Measurements from ENCODE around the gene HES4.

Gene HES4

GRCh38 chr1:1038694-1039093 lies 38.8 kb upstream of the HES4 start:
- ChIA-PET CTCF (no interaction called here), POLR2A (interaction anchor here (1.0 to 1.1 kb wide), 2 partner anchors 21 to 39 kb away, joined by 3 to 7 read pairs; partner anchors contain the start of gene HES4)
- no peaks in the 10 kb centered on the region for H3K9me3 ChIP-seq (ENCODE audit: control insufficient read depth, insufficient read depth, low read depth, low read length)
- H3K4me3 ChIP-seq (ENCODE audit: low read depth, low read length) = no peak overlapping the region
- peaks cover 0 to 42% of the 10 kb centered on the region in 2 experiments; a peak in 1 of 3 replicates for H3K36me3 ChIP-seq (ENCODE audit: control insufficient read depth in 2 of 2, insufficient read depth in 1 of 2, low read length in 2 of 2)
- H3K4me1 ChIP-seq (ENCODE audit: control insufficient read depth, insufficient read depth, low read length) = no peaks in the 10 kb centered on the region
- peak; percentile 73 for TF ChIP-seq PRDM10 (tag by site-specific recombination; IDR thresholded peaks at IDR 0.05)
- TF ChIP-seq ZSCAN16 (tag by site-specific recombination; IDR thresholded peaks at IDR 0.05) = no peak
- no peak overlapping the region for H3K27ac ChIP-seq (ENCODE audit: extremely low read depth, low read depth, low read length)

DNA sequence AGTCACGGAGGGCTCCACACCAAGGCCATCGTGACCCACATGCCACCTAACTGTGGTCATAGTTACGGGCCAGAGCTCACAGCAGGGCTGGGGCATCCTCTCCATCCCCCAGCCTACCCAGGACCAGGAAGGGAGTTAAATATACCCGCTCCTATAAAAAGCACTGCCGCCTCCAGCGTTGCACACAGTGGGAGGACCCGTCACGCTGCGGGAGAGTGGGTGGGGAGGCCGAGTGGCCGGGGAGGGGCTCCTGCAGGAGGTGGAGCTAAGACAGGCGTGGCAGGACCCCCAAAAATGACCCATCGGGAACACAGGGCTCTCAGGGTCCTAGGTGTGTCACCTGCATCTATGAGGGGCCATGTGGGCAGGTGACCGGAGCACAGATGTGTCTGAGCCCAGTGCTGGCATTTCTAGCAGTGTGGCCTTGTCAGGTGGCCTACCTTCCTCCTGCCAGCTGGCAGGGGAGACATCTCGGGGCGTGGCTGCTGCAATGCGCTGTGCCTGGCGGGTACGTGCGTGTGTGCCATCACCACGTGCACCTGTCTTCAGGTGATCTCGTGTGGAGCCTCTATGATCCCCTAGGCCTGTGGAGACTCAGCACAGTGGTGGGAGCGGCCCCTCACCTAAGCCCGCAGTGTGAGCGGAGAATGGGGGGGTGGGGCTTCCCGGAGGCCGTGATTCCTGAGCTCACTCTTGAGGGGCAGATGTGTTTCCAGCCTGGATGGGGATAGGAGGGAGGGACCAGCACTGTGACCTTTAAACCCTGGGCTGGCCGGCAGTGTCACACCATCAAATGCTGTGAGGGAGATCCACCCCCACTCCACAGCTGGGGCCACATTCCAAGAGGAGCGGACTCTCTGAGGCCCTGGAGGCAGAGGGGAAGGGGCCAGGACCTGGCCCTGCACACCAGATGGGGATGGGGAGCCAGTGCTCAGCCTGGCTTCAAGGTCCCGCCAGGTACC lies 37.8 kb upstream of the HES4 start:
- Histone ChIP-seq H3K4me1 (ENCODE audit: control insufficient read depth, insufficient read depth, low read length) (no peaks in the 10 kb centered on the region), H3K4me3 (ENCODE audit: low read depth, low read length) (no peak overlapping the region), H3K36me3 (ENCODE audit: control insufficient read depth in 2 of 2, insufficient read depth in 1 of 2, low read length in 2 of 2) (peaks cover 0 to 32% of the 10 kb centered on the region in 2 experiments; a peak in 1 of 3 replicates), H3K27ac (ENCODE audit: extremely low read depth, low read depth, low read length) (no peak overlapping the region), H3K9me3 (ENCODE audit: control insufficient read depth, insufficient read depth, low read depth, low read length) (no peaks in the 10 kb centered on the region)
- CTCF ChIA-PET = interaction anchor here (0.5 to 0.9 kb wide), 3 partner anchors 26 to 1026 kb away, joined by 3 to 4 read pairs (median 3); no protein-coding TSS in a partner anchor
- POLR2A ChIA-PET = interaction anchor here (0.6 kb wide), 1 partner anchor 36 kb away, joined by 3 read pairs; no protein-coding TSS in a partner anchor
- TF ChIP-seq ZNF473 (tag by site-specific recombination; IDR thresholded peaks at IDR 0.05) = no peak
- peak; percentile 36; the same call in 1 of the 2 replicates for TF ChIP-seq ZFHX2 (tag by site-specific recombination; conservative IDR thresholded peaks at IDR 0.05)

DNA sequence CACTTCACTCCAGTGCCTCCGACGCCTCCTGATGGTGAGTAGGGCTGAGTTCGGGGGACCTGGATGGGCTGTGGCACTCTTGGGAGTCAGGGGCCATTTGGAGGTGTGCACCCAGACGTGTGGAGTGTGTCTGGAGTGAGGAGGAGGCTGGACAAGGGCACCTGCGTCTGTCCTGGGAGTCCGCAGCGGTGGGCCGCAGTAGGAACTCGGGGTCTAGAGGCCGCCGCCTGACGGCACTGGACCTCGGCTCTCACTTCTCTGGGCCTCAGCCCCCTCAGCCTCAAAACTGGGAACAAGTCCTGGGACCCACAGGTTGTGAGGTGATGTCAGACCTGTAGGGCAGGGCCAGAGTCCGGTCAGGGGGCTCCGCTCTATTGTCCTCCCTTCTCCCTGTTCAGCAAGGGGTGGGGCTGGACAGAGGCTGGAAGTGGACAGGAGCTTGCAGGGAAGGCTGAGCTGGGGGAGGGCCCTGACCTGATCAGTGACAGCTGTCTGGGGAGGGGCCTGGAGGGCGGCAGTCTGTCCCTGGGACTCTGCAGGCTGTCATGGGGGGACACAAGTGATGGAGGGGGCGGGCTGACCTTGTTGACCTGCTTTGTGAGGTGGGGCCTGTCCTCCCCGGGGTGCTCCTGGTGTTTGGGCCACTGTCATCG lies 35.5 kb upstream of the HES4 start:
- Histone ChIP-seq H3K4me3 (ENCODE audit: low read depth, low read length) (no peak overlapping the region), H3K27ac (ENCODE audit: extremely low read depth, low read depth, low read length) (no peak overlapping the region), H3K36me3 (ENCODE audit: control insufficient read depth in 2 of 2, insufficient read depth in 1 of 2, low read length in 2 of 2) (peaks cover 0 to 24% of the 10 kb centered on the region in 2 experiments; a peak in 1 of 3 replicates), H3K9me3 (ENCODE audit: control insufficient read depth, insufficient read depth, low read depth, low read length) (no peaks in the 10 kb centered on the region), H3K4me1 (ENCODE audit: control insufficient read depth, insufficient read depth, low read length) (no peaks in the 10 kb centered on the region)
- ChIA-PET POLR2A (no interaction called here), CTCF (interaction anchor here (0.6 kb wide), 1 partner anchor 20 kb away, joined by 3 read pairs; no protein-coding TSS in a partner anchor)
- TF ChIP-seq, protein P1, sequence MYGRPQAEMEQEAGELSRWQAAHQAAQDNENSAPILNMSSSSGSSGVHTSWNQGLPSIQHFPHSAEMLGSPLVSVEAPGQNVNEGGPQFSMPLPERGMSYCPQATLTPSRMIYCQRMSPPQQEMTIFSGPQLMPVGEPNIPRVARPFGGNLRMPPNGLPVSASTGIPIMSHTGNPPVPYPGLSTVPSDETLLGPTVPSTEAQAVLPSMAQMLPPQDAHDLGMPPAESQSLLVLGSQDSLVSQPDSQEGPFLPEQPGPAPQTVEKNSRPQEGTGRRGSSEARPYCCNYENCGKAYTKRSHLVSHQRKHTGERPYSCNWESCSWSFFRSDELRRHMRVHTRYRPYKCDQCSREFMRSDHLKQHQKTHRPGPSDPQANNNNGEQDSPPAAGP (tag by site-specific recombination; IDR thresholded peaks at IDR 0.05) = no peak
- TF ChIP-seq, protein P2, sequence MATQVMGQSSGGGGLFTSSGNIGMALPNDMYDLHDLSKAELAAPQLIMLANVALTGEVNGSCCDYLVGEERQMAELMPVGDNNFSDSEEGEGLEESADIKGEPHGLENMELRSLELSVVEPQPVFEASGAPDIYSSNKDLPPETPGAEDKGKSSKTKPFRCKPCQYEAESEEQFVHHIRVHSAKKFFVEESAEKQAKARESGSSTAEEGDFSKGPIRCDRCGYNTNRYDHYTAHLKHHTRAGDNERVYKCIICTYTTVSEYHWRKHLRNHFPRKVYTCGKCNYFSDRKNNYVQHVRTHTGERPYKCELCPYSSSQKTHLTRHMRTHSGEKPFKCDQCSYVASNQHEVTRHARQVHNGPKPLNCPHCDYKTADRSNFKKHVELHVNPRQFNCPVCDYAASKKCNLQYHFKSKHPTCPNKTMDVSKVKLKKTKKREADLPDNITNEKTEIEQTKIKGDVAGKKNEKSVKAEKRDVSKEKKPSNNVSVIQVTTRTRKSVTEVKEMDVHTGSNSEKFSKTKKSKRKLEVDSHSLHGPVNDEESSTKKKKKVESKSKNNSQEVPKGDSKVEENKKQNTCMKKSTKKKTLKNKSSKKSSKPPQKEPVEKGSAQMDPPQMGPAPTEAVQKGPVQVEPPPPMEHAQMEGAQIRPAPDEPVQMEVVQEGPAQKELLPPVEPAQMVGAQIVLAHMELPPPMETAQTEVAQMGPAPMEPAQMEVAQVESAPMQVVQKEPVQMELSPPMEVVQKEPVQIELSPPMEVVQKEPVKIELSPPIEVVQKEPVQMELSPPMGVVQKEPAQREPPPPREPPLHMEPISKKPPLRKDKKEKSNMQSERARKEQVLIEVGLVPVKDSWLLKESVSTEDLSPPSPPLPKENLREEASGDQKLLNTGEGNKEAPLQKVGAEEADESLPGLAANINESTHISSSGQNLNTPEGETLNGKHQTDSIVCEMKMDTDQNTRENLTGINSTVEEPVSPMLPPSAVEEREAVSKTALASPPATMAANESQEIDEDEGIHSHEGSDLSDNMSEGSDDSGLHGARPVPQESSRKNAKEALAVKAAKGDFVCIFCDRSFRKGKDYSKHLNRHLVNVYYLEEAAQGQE (tag by site-specific recombination; IDR thresholded peaks at IDR 0.05) = peak; percentile 71
- no peak for TF ChIP-seq ZNF530 (tag by site-specific recombination; IDR thresholded peaks at IDR 0.05; ENCODE audit: low read depth)
- no peak for TF ChIP-seq PBX3 (CRISPR knock-in tag; IDR thresholded peaks at IDR 0.05)

Data from HEK293 (cell line).